HCT116 (cell line): Measurements from ENCODE around the gene PPP1R1A. TPM values are rescaled to one million over a fixed set of nuclear protein-coding genes. Genes with fewer than 3 reads are reported as not detected.
A peak's percentile ranks its signal among the peaks of the same experiment; 100 is the strongest.

Experiments used
- ATAC-seq: fragments of 200-7000 bp; cut with Tn5 transposase; 2 replicates; pipeline ENCODE4 v1.9.1; 2020; ENCODE audit warnings: mild to moderate bottlenecking, moderate library complexity
- BruUV-seq: library from RNA; stranded (reverse); fragments of 400-500 nt; replicated peaks from 2 replicates; lab custom pipeline; 2021; lab: Mats Ljungman, UMichigan
- CTCF ChIA-PET: fragments of 300-600 bp; sonication (Branson Sonifier 250); formaldehyde crosslinking; loops from one replicate; lab custom pipeline; 2021; ENCODE audit warnings: antibody characterized with exemption; lab: Charles Lee
- POLR2A ChIA-PET: fragments of 300-600, 350-600 bp; sonication (Branson Sonifier 250); formaldehyde crosslinking; loops from one replicate; lab custom pipeline; 2021; ENCODE audit warnings: antibody characterized with exemption; lab: Charles Lee
- RAD21 ChIA-PET, 2 experiments: fragments of 300-600 bp; sonication (Branson Sonifier 250); formaldehyde crosslinking; loops; one replicate each; lab custom pipeline; 2023; ENCODE audit warnings: low total read pairs in 2 of 2; ENCODE audit not compliant: uncharacterized antibody in 2 of 2, unreplicated experiment in 2 of 2, low non-redundant PET in 1 of 2; lab: Charles Lee
- DNase-seq: peaks from one replicate; pipeline ENCODE4 v3.0.0-alpha.2; 2010; ENCODE audit warnings: low read depth, low spot score
- H2AFZ ChIP-seq: fragments of 200-600 bp; shearing (Covaris generic), sonication (generic); 2 replicates; pipeline ENCODE4 v1.6.1; 2017; ENCODE audit warnings: low read depth, mixed run types, mixed read lengths, antibody characterized with exemption, low read length; ENCODE audit not compliant: poor library complexity, severe bottlenecking
- H3K27ac ChIP-seq: 2 replicates; pipeline ENCODE4 v1.5.1; 2012; ENCODE audit warnings: low read depth, low read length
- H3K27me3 ChIP-seq: fragments of 200-600 bp; sonication (generic); 2 replicates; pipeline ENCODE4 v1.6.1; 2016; ENCODE audit warnings: mixed run types, low read length, mixed read lengths; ENCODE audit not compliant: insufficient read depth
- H3K36me3 ChIP-seq, 2 experiments: fragments of 200-500 bp in 1 of 2; fragments of 200-600 bp in 1 of 2; sonication (Bioruptor generic) in 1 of 2; sonication (generic) in 1 of 2; 2 replicates each; pipeline versions ENCODE4 v1.5.1 to v1.6.1; 2014 to 2016; ENCODE audit warnings: low read length in 2 of 2, inconsistent platforms in 1 of 2, mixed read lengths in 1 of 2, mixed run types in 1 of 2; ENCODE audit not compliant: insufficient read depth in 2 of 2, control insufficient read depth in 1 of 2
- H3K4me1 ChIP-seq, 2 experiments: fragments of 200-600 bp in 1 of 2; sonication (generic) in 1 of 2; 2 replicates each; pipeline versions ENCODE4 v1.5.1 to v1.6.1; 2012 to 2017; ENCODE audit warnings: low read length in 2 of 2, inconsistent platforms in 1 of 2, mild to moderate bottlenecking in 1 of 2, mixed read lengths in 1 of 2, mixed run types in 1 of 2, moderate library complexity in 1 of 2; ENCODE audit not compliant: insufficient read depth in 2 of 2, control insufficient read depth in 1 of 2
- H3K4me2 ChIP-seq: fragments of 200-600 bp; sonication (generic); 2 replicates; pipeline ENCODE4 v1.6.1; 2017; ENCODE audit warnings: mixed run types, low read length, mixed read lengths
- H3K4me3 ChIP-seq, 2 experiments: fragments of 200-600 bp in 1 of 2; sonication (generic) in 1 of 2; replicated peaks in 1 of 2; 2 replicates each; pipeline ENCODE4 v1.5.1; 2011 to 2016; ENCODE audit warnings: low read length in 2 of 2, control low read depth in 1 of 2, low read depth in 1 of 2, mild to moderate bottlenecking in 1 of 2, mixed read lengths in 1 of 2, mixed run types in 1 of 2
- H3K79me2 ChIP-seq: fragments of 200-600 bp; sonication (generic); 2 replicates; pipeline ENCODE4 v1.6.1; 2017; ENCODE audit warnings: mild to moderate bottlenecking, mixed run types, low read length, moderate library complexity, mixed read lengths; ENCODE audit not compliant: insufficient read depth
- H3K9ac ChIP-seq: fragments of 200-600 bp; sonication (generic); 2 replicates; pipeline ENCODE4 v1.6.1; 2016; ENCODE audit warnings: low read length, mixed read lengths
- H3K9me2 ChIP-seq: fragments of 200-600 bp; sonication (generic), shearing (Covaris generic); 2 replicates; pipeline ENCODE4 v1.6.1; 2017; ENCODE audit warnings: mixed run types, mild to moderate bottlenecking, moderate library complexity; ENCODE audit not compliant: insufficient read depth
- H3K9me3 ChIP-seq, 2 experiments: fragments of 200-500 bp in 1 of 2; fragments of 200-600 bp in 1 of 2; sonication (Bioruptor generic) in 1 of 2; sonication (generic) in 1 of 2; 2 replicates each; pipeline ENCODE4 v1.6.1; 2014 to 2017; ENCODE audit warnings: low read length in 2 of 2, mixed read lengths in 2 of 2, inconsistent platforms in 1 of 2, low read depth in 1 of 2, mild to moderate bottlenecking in 1 of 2, mixed run types in 1 of 2, moderate library complexity in 1 of 2; ENCODE audit not compliant: control insufficient read depth in 1 of 2, insufficient read depth in 1 of 2
- H4K20me1 ChIP-seq: fragments of 200-600 bp; sonication (generic), shearing (Covaris generic); 2 replicates; pipeline ENCODE4 v1.6.1; 2017; ENCODE audit warnings: mixed run types, mild to moderate bottlenecking, moderate library complexity; ENCODE audit not compliant: insufficient read depth
- CEBPB ChIP-seq: IDR thresholded peaks from 2 replicates; pipeline ENCODE4 v1.6.1; 2012; ENCODE audit warnings: low read depth
- ELF1 ChIP-seq: IDR thresholded peaks from 2 replicates; pipeline ENCODE4 v1.6.1; 2012; ENCODE audit warnings: low read depth, borderline replicate concordance
- EZH2 ChIP-seq: fragments of 200-600 bp; sonication (generic); IDR thresholded peaks from 2 replicates; pipeline ENCODE4 v1.6.1; 2017; ENCODE audit warnings: antibody characterized with exemption, mixed run types
- EZH2phosphoT487 ChIP-seq: fragments of 200-600 bp; IDR thresholded peaks from 2 replicates; pipeline ENCODE4 v1.6.1; 2018; ENCODE audit warnings: antibody characterized with exemption, borderline replicate concordance
- JUND ChIP-seq: IDR thresholded peaks from 2 replicates; pipeline ENCODE4 v1.6.1; 2012
- POLR2A ChIP-seq: IDR thresholded peaks from 2 replicates; pipeline ENCODE4 v1.7.0; 2011; ENCODE audit warnings: borderline replicate concordance; ENCODE audit not compliant: insufficient read depth, insufficient read length; ENCODE audit errors: extremely low read depth
- RAD21 ChIP-seq: IDR thresholded peaks from 2 replicates; pipeline ENCODE4 v1.6.1; 2012; ENCODE audit warnings: low read depth, mild to moderate bottlenecking
- REST ChIP-seq: IDR thresholded peaks from 2 replicates; pipeline ENCODE4 v1.6.1; 2012; ENCODE audit warnings: low read depth
- SIN3A ChIP-seq: IDR thresholded peaks from 2 replicates; pipeline ENCODE4 v1.6.1; 2012; ENCODE audit warnings: low read depth
- SP1 ChIP-seq: IDR thresholded peaks from 2 replicates; pipeline ENCODE4 v1.6.1; 2012; ENCODE audit warnings: low read depth
- SRF ChIP-seq: IDR thresholded peaks from 2 replicates; pipeline ENCODE4 v1.6.1; 2012; ENCODE audit warnings: low read depth
- TCF7L2 ChIP-seq: IDR thresholded peaks from 2 replicates; pipeline ENCODE4 v1.7.0; 2011; ENCODE audit warnings: borderline replicate concordance, inconsistent platforms; ENCODE audit not compliant: insufficient read depth, insufficient read length; ENCODE audit errors: extremely low read depth
- YY1 ChIP-seq: IDR thresholded peaks from 2 replicates; pipeline ENCODE4 v1.6.1; 2011; ENCODE audit warnings: low read length, low read depth, moderate library complexity, mild to moderate bottlenecking; ENCODE audit not compliant: insufficient replicate concordance; ENCODE audit errors: extremely low read depth
- ZFX ChIP-seq: fragments of 450-650 bp; IDR thresholded peaks from 2 replicates; pipeline ENCODE4 v1.6.1; 2017
- ZNF274 ChIP-seq: fragments of 200-500 bp; sonication (Bioruptor generic); IDR thresholded peaks from 2 replicates; pipeline ENCODE4 v1.6.1; 2014; ENCODE audit warnings: mild to moderate bottlenecking, low read depth, low read length, inconsistent platforms
- intact Hi-C: fragments of 100-400 bp; cut with micrococcal nuclease; formaldehyde crosslinking; loops from 2 replicates; pipeline ENCODE4 v1.10.0; 2022
- total RNA-seq: library from RNA; stranded (reverse); gene quantifications from one replicate; pipeline ENCODE4 v1.2.1, GENCODE V29; 2021; ENCODE audit not compliant: unreplicated experiment
- TF ChIP-seq, protein P1 (sequence below), 3 experiments: fragments of 200-600 bp in 1 of 3; sonication (generic) in 1 of 3; IDR thresholded peaks in 2 of 3; conservative IDR thresholded peaks in 1 of 3; 2 replicates each; pipeline ENCODE4 v1.5.1; 2012 to 2017; ENCODE audit warnings: low read depth in 2 of 3, low read length in 2 of 3, antibody characterized with exemption in 1 of 3, borderline replicate concordance in 1 of 3, control low read depth in 1 of 3, mild to moderate bottlenecking in 1 of 3, mixed read lengths in 1 of 3, mixed run types in 1 of 3, moderate library complexity in 1 of 3; ENCODE audit not compliant: insufficient read depth in 1 of 3
- TF ChIP-seq, protein P2 (sequence below): IDR thresholded peaks from 2 replicates; pipeline ENCODE4 v1.6.1; 2012
- TF ChIP-seq, protein P3 (sequence below): IDR thresholded peaks from 2 replicates; pipeline ENCODE4 v1.6.1; 2012

The PPP1R1A gene
- total RNA-seq, 1 experiment from 2014 or later = 0.61 TPM

GRCh38 chr12:54601841-54602240, 13.4 kb upstream of the PPP1R1A start:
- no peaks in the 10 kb centered on the region for H3K27me3 ChIP-seq
- H2AFZ ChIP-seq = peak overlapping the region; percentile 43
- H3K9me3 ChIP-seq = no peaks in the 10 kb centered on the region
- no TSS peak for BruUV-seq
- peaks cover 0 to 11% of the 10 kb centered on the region in 2 experiments; a peak in 3 of 4 replicates for H3K4me1 ChIP-seq
- H3K4me2 ChIP-seq = no peak overlapping the region
- intact Hi-C loops = loop anchor here (5.0 kb wide), 1 partner anchor 335 kb away; no protein-coding TSS in a partner anchor
- CTCF ChIA-PET = interaction anchor here (0.8 to 2.8 kb wide), 8 partner anchors 11 to 202 kb away, joined by 3 to 11 read pairs (median 4); no protein-coding TSS in a partner anchor
- no peaks in the 10 kb centered on the region for H3K36me3 ChIP-seq
- ATAC-seq (peak; percentile 51; the same call in 1 of the 2 replicates), DNase-seq (no peak)
- POLR2A ChIA-PET = interaction anchor here (0.6 to 1.1 kb wide), 2 partner anchors 22 to 99 kb away, joined by 4 read pairs; no protein-coding TSS in a partner anchor
- no peaks in the 10 kb centered on the region for H3K79me2 ChIP-seq
- H3K27ac ChIP-seq = no peak overlapping the region
- RAD21 ChIA-PET = interaction anchor here in 1 of 2 experiments (0.6 kb wide), 1 partner anchor 53 kb away, joined by 4 read pairs; no protein-coding TSS in a partner anchor
- no peaks in the 10 kb centered on the region for H3K9me2 ChIP-seq
- no peak overlapping the region for H3K9ac ChIP-seq
- no peak for TF ChIP-seq CEBPB
- TF ChIP-seq ZNF274 = no peak
- TF ChIP-seq, protein P1, sequence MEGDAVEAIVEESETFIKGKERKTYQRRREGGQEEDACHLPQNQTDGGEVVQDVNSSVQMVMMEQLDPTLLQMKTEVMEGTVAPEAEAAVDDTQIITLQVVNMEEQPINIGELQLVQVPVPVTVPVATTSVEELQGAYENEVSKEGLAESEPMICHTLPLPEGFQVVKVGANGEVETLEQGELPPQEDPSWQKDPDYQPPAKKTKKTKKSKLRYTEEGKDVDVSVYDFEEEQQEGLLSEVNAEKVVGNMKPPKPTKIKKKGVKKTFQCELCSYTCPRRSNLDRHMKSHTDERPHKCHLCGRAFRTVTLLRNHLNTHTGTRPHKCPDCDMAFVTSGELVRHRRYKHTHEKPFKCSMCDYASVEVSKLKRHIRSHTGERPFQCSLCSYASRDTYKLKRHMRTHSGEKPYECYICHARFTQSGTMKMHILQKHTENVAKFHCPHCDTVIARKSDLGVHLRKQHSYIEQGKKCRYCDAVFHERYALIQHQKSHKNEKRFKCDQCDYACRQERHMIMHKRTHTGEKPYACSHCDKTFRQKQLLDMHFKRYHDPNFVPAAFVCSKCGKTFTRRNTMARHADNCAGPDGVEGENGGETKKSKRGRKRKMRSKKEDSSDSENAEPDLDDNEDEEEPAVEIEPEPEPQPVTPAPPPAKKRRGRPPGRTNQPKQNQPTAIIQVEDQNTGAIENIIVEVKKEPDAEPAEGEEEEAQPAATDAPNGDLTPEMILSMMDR (IDR thresholded peaks at IDR 0.05 in 2 of 3, conservative IDR thresholded peaks at IDR 0.05 in 1 of 3; ENCODE audit: borderline replicate concordance in 1 of 3, insufficient read depth in 1 of 3, low read depth in 2 of 3, low read length in 2 of 3) = no peak
- no peak for TF ChIP-seq YY1
- TF ChIP-seq JUND = no peak
- TF ChIP-seq POLR2A = no peak
- TF ChIP-seq, protein P2, sequence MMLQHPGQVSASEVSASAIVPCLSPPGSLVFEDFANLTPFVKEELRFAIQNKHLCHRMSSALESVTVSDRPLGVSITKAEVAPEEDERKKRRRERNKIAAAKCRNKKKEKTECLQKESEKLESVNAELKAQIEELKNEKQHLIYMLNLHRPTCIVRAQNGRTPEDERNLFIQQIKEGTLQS = no peak
- TF ChIP-seq, protein P3, sequence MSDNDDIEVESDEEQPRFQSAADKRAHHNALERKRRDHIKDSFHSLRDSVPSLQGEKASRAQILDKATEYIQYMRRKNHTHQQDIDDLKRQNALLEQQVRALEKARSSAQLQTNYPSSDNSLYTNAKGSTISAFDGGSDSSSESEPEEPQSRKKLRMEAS = no peak
- no peak for TF ChIP-seq RAD21
- TF ChIP-seq EZH2 = no peak
- TF ChIP-seq EZH2phosphoT487 = no peak
- TF ChIP-seq REST = no peak
- TF ChIP-seq ZFX = no peak
- TF ChIP-seq ELF1 = no peak
- TF ChIP-seq SIN3A = no peak
- no peak for TF ChIP-seq SP1
- no peak for TF ChIP-seq TCF7L2
- TF ChIP-seq SRF = no peak
- no peaks in the 10 kb centered on the region for H4K20me1 ChIP-seq
- H3K4me3 ChIP-seq = no peak overlapping the region
